NCI-H2196 treated with DMSO at 0.1 percent for 48 hours (cell line): Measurements from ENCODE around the gene MRPL44.
"Not testable (repeated sequence)": the region's sequence is repeated elsewhere in the genome, so short reads cannot be mapped to it uniquely, and the experiment has no call there.

Experiments
- DNase-seq: peaks from one replicate; lab custom pipeline; 2025; ENCODE audit not compliant: unreplicated experiment; lab: John Stamatoyannopoulos, UW

Gene MRPL44

GRCh38 chr2:223935459-223936125, 21.7 kb upstream of the MRPL44 start:
- no peak for DNase-seq

- DNase-seq = no peak
These were observed 20.4 kb upstream of the MRPL44 start for GRCh38 chr2:223936862-223937326.

- DNase-seq = no peak
These were observed 19.7 kb upstream of the MRPL44 start for GRCh38 chr2:223937535-223937934.

- DNase-seq = not testable (repeated sequence)
These were observed 17.8 kb upstream of the MRPL44 start for GRCh38 chr2:223939438-223939837.

- DNase-seq = no peak
These were observed 15.5 kb upstream of the MRPL44 start for GRCh38 chr2:223941579-223942277.

- DNase-seq = no peak
These were observed 14.1 kb upstream of the MRPL44 start for GRCh38 chr2:223943135-223943534.

- no peak for DNase-seq
These were observed 13.7 kb upstream of the MRPL44 start for GRCh38 chr2:223943561-223944008.

GRCh38 chr2:223944166-223944702, 13.0 kb upstream of the MRPL44 start:
- DNase-seq = no peak

- peak; percentile 57 for DNase-seq
These were observed 12.3 kb upstream of the MRPL44 start, which contains the start of gene WDFY1 for GRCh38 chr2:223944703-223945531. Gene WDFY1 (minus strand): TSS chr2:223945335. CDS start chr2:223945284, 51 bp downstream.

GRCh38 chr2:223945755-223946154, 11.5 kb upstream of the MRPL44 start:
- no peak for DNase-seq

GRCh38 chr2:223947711-223948205, 9.5 kb upstream of the MRPL44 start:
- DNase-seq = no peak

- no peak for DNase-seq
These were observed 7.9 kb upstream of the MRPL44 start for GRCh38 chr2:223949241-223949840.

- no peak for DNase-seq
These were observed 6.6 kb upstream of the MRPL44 start for GRCh38 chr2:223950448-223951347.

- no peak for DNase-seq
These were observed 4.8 kb upstream of the MRPL44 start for GRCh38 chr2:223952280-223952968.

GRCh38 chr2:223954401-223954800, 2.9 kb upstream of the MRPL44 start:
- DNase-seq = no peak

GRCh38 chr2:223956300-223956699, 963 bp upstream of the MRPL44 start:
- no peak for DNase-seq

- no peak for DNase-seq
These were observed 2.4 kb downstream of the MRPL44 start for GRCh38 chr2:223959688-223960087.

- DNase-seq = no peak
These were observed 10.7 kb downstream of the MRPL44 start for GRCh38 chr2:223967981-223968380.

- no peak for DNase-seq
These were observed 12.1 kb downstream of the MRPL44 start for GRCh38 chr2:223969315-223969714.
